ENCODE measurements around the gene GNAS.

The GNAS gene

GRCh38 chr20:58906894-58907293 is 54.4 kb downstream of the GNAS start:
- Histone ChIP-seq H3K4me1 (peaks cover 13% of the 10 kb centered on the region), H3K36me3 (replicated peaks) (peaks cover 96% of the 10 kb centered on the region), H3K9me3 (no peaks in the 10 kb centered on the region), H3K27me3 (ENCODE audit: low read depth) (no peaks in the 10 kb centered on the region), H3K4me3 (no peak overlapping the region)
- DNase-seq (ENCODE audit: low spot score in 2 of 2): no peak
- in situ Hi-C loops (cut with MboI; ENCODE audit: low sequenced_read_pairs): loop anchor here (10.0 kb wide), 1 partner anchor 78 kb away; the partner anchor contains the start of gene NELFCD

- peak; percentile 57 to 73 for DNase-seq (ENCODE audit: low spot score in 2 of 2)
- H3K36me3 ChIP-seq (replicated peaks): peaks cover 90% of the 10 kb centered on the region
- H3K4me3 ChIP-seq: no peak overlapping the region
- peaks cover 13% of the 10 kb centered on the region for H3K4me1 ChIP-seq
- H3K9me3 ChIP-seq: no peaks in the 10 kb centered on the region
- no peaks in the 10 kb centered on the region for H3K27me3 ChIP-seq (ENCODE audit: low read depth)
- in situ Hi-C loops (cut with MboI; ENCODE audit: low sequenced_read_pairs): loop anchor here (10.0 kb wide), 1 partner anchor 77 kb away; the partner anchor contains the start of gene NELFCD
Measured at GRCh38 chr20:58907320-58908137, 55.0 kb downstream of the GNAS start.

- in situ Hi-C loops (cut with MboI; ENCODE audit: low sequenced_read_pairs): loop anchor here (10.0 kb wide), 1 partner anchor 77 kb away; the partner anchor contains the start of gene NELFCD
- Histone ChIP-seq H3K4me1 (peaks cover 13% of the 10 kb centered on the region), H3K9me3 (no peaks in the 10 kb centered on the region), H3K27me3 (ENCODE audit: low read depth) (no peaks in the 10 kb centered on the region), H3K4me3 (no peak overlapping the region), H3K36me3 (replicated peaks) (peaks cover 86% of the 10 kb centered on the region)
- DNase-seq (ENCODE audit: low spot score in 2 of 2): no peak
Measured at GRCh38 chr20:58908221-58908620, 55.7 kb downstream of the GNAS start.

- Histone ChIP-seq H3K9me3 (no peaks in the 10 kb centered on the region), H3K4me1 (peaks cover 13% of the 10 kb centered on the region), H3K4me3 (no peak overlapping the region), H3K27me3 (ENCODE audit: low read depth) (no peaks in the 10 kb centered on the region), H3K36me3 (replicated peaks) (peaks cover 79% of the 10 kb centered on the region)
- DNase-seq (ENCODE audit: low spot score in 2 of 2): no peak
- in situ Hi-C loops (cut with MboI; ENCODE audit: low sequenced_read_pairs): loop anchor here (10.0 kb wide), 1 partner anchor 76 kb away; the partner anchor contains the start of gene NELFCD
Measured at GRCh38 chr20:58908941-58909340, 56.4 kb downstream of the GNAS start.

GRCh38 chr20:58909585-58909984 is 57.1 kb downstream of the GNAS start:
- peaks cover 72% of the 10 kb centered on the region for H3K36me3 ChIP-seq (replicated peaks)
- no peaks in the 10 kb centered on the region for H3K27me3 ChIP-seq (ENCODE audit: low read depth)
- no peaks in the 10 kb centered on the region for H3K9me3 ChIP-seq
- no peak for DNase-seq (ENCODE audit: low spot score in 2 of 2)
- in situ Hi-C loops (cut with MboI; ENCODE audit: low sequenced_read_pairs): loop anchor here (10.0 kb wide), 1 partner anchor 75 kb away; the partner anchor contains the start of gene NELFCD
- H3K4me1 ChIP-seq: peaks cover 13% of the 10 kb centered on the region
- H3K4me3 ChIP-seq: no peak overlapping the region

- H3K9me3 ChIP-seq: no peaks in the 10 kb centered on the region
- H3K27me3 ChIP-seq (ENCODE audit: low read depth): no peaks in the 10 kb centered on the region
- H3K4me1 ChIP-seq: peaks cover 13% of the 10 kb centered on the region
- no peak overlapping the region for H3K4me3 ChIP-seq
- in situ Hi-C loops (cut with MboI; ENCODE audit: low sequenced_read_pairs): no loop called here
- peaks cover 63% of the 10 kb centered on the region for H3K36me3 ChIP-seq (replicated peaks)
- DNase-seq (ENCODE audit: low spot score in 2 of 2): no peak
Measured at GRCh38 chr20:58910473-58910872, 58.0 kb downstream of the GNAS start.

GRCh38 chr20:58911309-58911708 is 58.8 kb downstream of the GNAS start:
- Histone ChIP-seq H3K27me3 (ENCODE audit: low read depth) (no peaks in the 10 kb centered on the region), H3K4me1 (peaks cover 13% of the 10 kb centered on the region), H3K36me3 (replicated peaks) (peaks cover 55% of the 10 kb centered on the region), H3K4me3 (no peak overlapping the region), H3K9me3 (no peaks in the 10 kb centered on the region)
- DNase-seq (ENCODE audit: low spot score in 2 of 2): no peak
- in situ Hi-C loops (cut with MboI; ENCODE audit: low sequenced_read_pairs): no loop called here

GRCh38 chr20:58911970-58912369 is 59.5 kb downstream of the GNAS start:
- no peak overlapping the region for H3K4me3 ChIP-seq
- in situ Hi-C loops (cut with MboI; ENCODE audit: low sequenced_read_pairs): no loop called here

GRCh38 chr20:58913079-58913478 is 60.6 kb downstream of the GNAS start:
- Histone ChIP-seq H3K4me3 (no peak overlapping the region), H3K4me1 (peaks cover under 1% of the 10 kb centered on the region; the same call in 1 of the 2 replicates), H3K9me3 (no peaks in the 10 kb centered on the region), H3K36me3 (replicated peaks) (peaks cover 37% of the 10 kb centered on the region), H3K27me3 (ENCODE audit: low read depth) (no peaks in the 10 kb centered on the region)
- in situ Hi-C loops (cut with MboI; ENCODE audit: low sequenced_read_pairs): no loop called here
- DNase-seq (ENCODE audit: low spot score in 2 of 2): no peak

More at GRCh38 chr20:58911970-58912369, 59.5 kb downstream of the GNAS start:
- H3K9me3 ChIP-seq: no peaks in the 10 kb centered on the region
- H3K36me3 ChIP-seq (replicated peaks): peaks cover 48% of the 10 kb centered on the region
- H3K27me3 ChIP-seq (ENCODE audit: low read depth): no peaks in the 10 kb centered on the region
- H3K4me1 ChIP-seq: peaks cover 9% of the 10 kb centered on the region
- DNase-seq (ENCODE audit: low spot score in 2 of 2): no peak

- Histone ChIP-seq H3K27me3 (ENCODE audit: low read depth) (no peaks in the 10 kb centered on the region), H3K4me3 (no peak overlapping the region), H3K9me3 (no peaks in the 10 kb centered on the region), H3K36me3 (replicated peaks) (no peaks in the 10 kb centered on the region), H3K4me1 (no peaks in the 10 kb centered on the region)
- no peak for DNase-seq (ENCODE audit: low spot score in 2 of 2)
- in situ Hi-C loops (cut with MboI; ENCODE audit: low sequenced_read_pairs): no loop called here
Measured at GRCh38 chr20:58918621-58919020, 66.1 kb downstream of the GNAS start.

GRCh38 chr20:58921564-58921963 is 69.0 kb downstream of the GNAS start:
- H3K27me3 ChIP-seq (ENCODE audit: low read depth): no peaks in the 10 kb centered on the region
- in situ Hi-C loops (cut with MboI; ENCODE audit: low sequenced_read_pairs): no loop called here
- no peaks in the 10 kb centered on the region for H3K36me3 ChIP-seq (replicated peaks)
- H3K4me3 ChIP-seq: no peak overlapping the region
- DNase-seq (ENCODE audit: low spot score in 2 of 2): no peak
- H3K9me3 ChIP-seq: no peaks in the 10 kb centered on the region
- H3K4me1 ChIP-seq: no peaks in the 10 kb centered on the region; the same call in 1 of the 2 replicates

- Histone ChIP-seq H3K36me3 (replicated peaks) (no peaks in the 10 kb centered on the region), H3K4me1 (no peaks in the 10 kb centered on the region; the same call in 1 of the 2 replicates), H3K4me3 (no peak overlapping the region), H3K9me3 (no peaks in the 10 kb centered on the region), H3K27me3 (ENCODE audit: low read depth) (no peaks in the 10 kb centered on the region)
- in situ Hi-C loops (cut with MboI; ENCODE audit: low sequenced_read_pairs): no loop called here
- no peak for DNase-seq (ENCODE audit: low spot score in 2 of 2)
Measured at GRCh38 chr20:58922036-58922435, 69.5 kb downstream of the GNAS start.

GRCh38 chr20:58923117-58923712 is 70.7 kb downstream of the GNAS start:
- no peaks in the 10 kb centered on the region for H3K27me3 ChIP-seq (ENCODE audit: low read depth)
- H3K4me1 ChIP-seq: no peaks in the 10 kb centered on the region; the same call in 1 of the 2 replicates
- no peaks in the 10 kb centered on the region for H3K36me3 ChIP-seq (replicated peaks)
- no peak for DNase-seq (ENCODE audit: low spot score in 2 of 2)
- H3K4me3 ChIP-seq: no peak overlapping the region
- in situ Hi-C loops (cut with MboI; ENCODE audit: low sequenced_read_pairs): no loop called here
- no peaks in the 10 kb centered on the region for H3K9me3 ChIP-seq
